Cerebellar nuclear complex (tissue), 1 donor: Measurements from ENCODE around the gene TBC1D22B.
"Not testable (repeated sequence)": the region's sequence is repeated elsewhere in the genome, so short reads cannot be mapped to it uniquely, and the experiment has no call there.

Source experiments
- DNase-seq, 2 experiments: peaks; one replicate each; lab custom pipeline; 2025; lab: John Stamatoyannopoulos, UW

The TBC1D22B gene

GRCh38 chr6:37265860-37266259, 8.3 kb downstream of the TBC1D22B start:
- no peak for DNase-seq

GRCh38 chr6:37269105-37269504, 11.5 kb downstream of the TBC1D22B start:
- no peak for DNase-seq

DNA sequence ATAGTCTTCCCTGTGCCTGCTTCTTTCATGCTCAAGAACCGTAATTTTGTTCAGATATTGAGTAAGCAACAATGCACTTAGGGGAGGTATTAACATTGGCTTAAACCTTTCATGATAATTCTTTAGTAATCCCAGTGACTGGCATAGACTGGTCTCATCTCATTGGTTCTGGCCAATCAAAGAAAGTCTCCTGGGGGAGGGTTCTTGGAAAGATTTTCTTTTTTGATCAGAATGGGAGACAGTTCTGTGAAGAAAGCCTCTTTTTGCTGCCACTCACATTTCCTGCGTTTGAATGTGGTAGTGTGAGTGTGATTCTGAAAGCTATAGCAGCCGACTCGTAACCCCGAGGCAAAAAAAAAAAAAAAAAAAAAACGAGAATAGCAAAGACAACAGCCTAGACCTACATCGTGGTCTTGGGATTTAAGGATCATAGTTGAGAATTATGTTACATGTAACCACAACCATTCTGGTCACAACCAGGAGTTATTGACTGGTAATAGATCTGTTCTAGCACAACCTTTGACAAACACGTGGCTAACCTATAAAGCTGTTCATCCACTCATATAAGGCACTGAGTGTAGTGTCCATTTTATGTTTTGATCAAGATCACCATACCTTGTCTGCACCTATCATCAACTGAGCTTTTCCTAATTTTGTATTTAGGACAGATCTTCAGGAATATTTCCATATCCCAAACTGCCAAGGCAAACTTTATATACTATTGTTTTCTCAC, 15.4 kb downstream of the TBC1D22B start:
- DNase-seq, result no peak

DNA sequence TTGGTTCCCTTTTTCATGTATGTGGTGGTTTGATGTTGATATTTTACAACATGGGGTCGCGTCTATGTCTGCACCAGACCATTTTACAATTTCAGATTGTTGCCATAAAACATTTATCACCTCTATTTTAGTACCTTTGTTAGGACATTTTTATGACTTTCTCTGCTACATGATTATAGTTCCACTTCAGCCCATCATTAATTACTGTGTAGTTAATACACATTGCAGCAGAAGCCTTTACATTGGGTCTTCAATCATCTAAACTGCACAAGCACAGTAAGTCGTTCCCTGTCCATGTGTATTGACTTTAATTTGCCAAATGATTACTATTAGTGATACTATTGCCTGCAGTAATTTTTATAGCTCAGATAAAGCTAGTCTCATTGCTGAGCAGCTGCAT, 16.1 kb downstream of the TBC1D22B start:
- DNase-seq, result no peak

DNA sequence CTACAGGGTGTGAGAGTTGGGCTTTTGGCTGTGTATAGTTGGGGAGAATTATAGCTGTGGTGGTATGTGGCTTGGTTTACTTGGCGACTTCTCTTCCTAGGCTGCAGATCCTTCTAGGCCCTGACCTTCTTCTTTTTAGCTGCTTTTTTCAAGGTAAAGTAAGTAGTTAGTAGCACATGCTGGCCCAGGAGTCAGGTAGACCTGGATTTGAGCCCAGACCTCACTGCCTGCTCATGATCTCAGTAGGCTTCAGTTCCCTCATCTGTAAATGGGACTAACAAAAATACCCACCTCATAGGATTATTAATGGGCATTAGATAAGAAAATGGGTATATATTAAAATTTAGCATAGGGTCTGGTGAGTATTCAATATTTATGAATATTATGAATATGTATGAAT, 17.8 kb downstream of the TBC1D22B start:
- DNase-seq, result no peak

- no peak for DNase-seq
Observed at GRCh38 chr6:37277001-37277409, 19.4 kb downstream of the TBC1D22B start.

GRCh38 chr6:37279366-37280134, 22.0 kb downstream of the TBC1D22B start:
- no peak for DNase-seq

DNA sequence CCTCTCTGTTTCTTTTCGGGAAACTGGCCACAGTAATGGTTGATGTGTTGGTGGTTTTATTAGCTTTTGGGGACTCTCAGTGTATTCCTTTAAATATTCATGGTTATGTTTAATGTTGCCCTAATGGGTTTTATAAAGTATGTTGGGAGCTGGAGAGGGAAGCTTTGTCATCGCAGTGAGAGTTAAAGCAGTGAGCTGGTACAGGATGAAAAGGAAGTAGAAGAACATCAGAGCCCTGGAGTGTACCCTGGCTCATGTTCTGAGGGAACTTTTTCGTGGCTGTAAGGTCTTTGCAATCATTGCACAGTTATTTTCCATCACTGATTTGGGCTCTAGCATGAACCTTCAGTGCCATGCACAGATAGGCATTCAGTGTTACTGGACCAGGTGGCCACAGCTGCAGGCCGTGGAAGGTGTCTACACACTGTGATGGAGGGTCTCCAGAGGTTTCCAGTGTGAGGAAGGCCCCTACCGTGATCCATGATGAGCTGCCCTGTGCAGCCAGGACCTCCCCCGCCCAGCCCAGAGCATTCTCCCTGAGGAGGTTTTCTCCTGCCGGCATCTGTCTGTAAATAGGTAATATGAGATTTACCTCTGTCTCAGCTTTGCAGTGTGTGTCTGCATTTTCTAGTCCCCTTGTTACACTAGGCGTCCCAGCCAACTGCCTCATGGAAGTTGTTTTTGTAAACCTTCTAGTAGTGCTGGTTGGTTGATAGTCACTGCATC, 22.8 kb downstream of the TBC1D22B start:
- no peak for DNase-seq

GRCh38 chr6:37282371-37282770, 24.8 kb downstream of the TBC1D22B start:
- DNase-seq, result no peak

- no peak for DNase-seq
Observed at GRCh38 chr6:37283268-37283667, 25.7 kb downstream of the TBC1D22B start.

DNA sequence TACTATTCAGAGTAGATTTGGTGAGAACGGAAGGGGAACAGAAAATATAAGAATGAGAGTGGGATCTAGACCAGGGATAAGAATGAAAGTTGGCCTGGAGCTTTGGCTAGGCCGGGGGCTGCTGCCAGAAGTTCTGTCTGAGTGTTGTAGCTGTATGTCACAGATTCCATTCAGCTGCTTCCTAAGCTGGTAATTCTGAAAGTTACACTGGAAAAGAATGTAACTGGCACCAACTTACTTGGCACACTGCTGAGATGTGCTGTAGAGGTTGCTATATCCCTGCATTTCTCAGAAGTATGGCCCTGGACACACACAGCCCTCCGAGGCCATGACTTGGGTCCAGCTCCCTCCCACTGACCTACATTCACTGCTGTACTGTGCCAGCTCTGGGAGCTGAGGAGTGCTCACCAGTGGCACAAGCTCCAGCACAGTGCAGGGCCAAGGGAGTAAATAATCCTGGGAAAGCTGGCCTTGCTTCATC, 26.1 kb downstream of the TBC1D22B start:
- peak; percentile 38 to 69 for DNase-seq

DNA sequence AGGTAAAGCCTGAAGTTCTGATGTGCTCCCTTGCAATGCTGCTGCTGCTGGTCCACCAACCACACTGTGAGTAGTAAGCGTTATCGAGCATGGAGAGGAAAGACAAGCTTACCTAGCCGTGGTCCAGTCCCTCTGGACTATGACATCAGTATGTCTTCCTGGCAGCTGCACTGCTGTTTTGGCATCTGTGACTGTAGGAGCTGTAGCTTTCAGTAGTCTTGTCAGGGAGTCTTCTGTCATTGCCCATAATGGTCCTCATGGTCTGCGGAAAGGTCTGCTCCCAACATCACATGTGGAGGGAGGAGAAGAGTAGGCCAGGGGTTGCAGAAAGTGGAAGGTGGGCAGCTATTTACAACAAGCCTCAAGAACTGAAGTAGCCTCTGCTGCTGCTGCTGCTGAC, 27.2 kb downstream of the TBC1D22B start:
- no peak for DNase-seq

DNA sequence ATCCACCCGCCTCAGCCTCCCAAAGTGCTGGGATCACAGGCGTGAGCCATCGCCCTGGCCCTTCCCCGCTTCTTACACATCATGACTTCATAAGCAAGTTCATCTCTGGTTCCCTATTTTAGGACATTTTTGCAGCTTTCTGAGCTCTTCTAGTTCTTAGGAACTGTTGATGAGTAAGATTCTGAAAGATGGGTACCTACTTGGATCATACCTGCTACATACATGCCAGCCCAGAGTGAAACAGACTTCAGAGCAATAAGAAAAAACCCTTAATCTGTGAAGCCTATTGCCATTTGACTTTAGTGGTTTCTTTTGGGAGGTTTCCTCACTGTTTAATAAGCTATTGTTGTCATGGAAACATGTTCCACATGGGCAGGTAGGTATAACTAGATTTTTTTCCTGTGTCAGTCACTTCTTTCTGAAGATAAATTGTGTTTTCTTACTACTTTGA, 28.3 kb downstream of the TBC1D22B start:
- no peak for DNase-seq

GRCh38 chr6:37287519-37288157, 30.1 kb downstream of the TBC1D22B start:
- DNase-seq, result no peak

DNA sequence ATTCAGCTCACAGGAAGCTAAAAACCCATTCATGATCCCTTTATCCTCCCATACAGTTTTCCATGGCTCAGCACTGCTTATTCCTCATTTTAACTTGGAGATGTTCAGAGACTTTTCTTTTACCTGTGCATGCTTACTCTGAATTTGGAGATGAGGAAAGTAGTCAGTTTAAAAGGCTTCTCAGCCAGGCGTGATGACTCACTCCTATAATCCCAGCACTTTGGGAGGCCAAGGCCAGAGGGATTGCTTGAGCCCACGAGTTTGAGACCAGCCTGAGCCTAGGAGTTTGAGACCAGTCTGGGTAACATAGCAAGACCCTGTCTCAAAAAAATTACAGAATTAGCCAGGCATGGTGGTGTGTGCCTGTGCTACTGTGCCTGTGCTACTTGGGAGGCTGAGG, 30.7 kb downstream of the TBC1D22B start:
- DNase-seq, result no peak

DNA sequence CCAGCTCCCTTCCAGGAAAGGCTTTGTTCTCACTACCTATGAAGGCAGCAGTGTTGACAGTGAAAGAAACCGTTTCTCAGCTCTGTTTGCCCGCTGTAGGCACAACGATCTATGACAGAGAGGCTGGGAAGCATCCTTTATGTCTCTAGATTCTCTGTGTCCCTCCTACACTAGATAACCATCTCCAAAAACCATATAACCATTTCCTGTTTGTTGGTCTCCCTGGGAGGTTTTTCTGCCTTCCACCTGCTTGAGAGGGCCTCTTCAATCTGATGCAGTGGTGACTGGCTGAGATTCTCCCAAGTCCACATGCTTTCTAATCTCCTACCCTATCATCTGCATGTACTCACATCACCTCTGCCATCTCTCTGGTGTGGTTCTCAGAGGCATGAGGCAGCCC, 32.4 kb downstream of the TBC1D22B start:
- DNase-seq, result no peak

GRCh38 chr6:37293426-37293825, 35.9 kb downstream of the TBC1D22B start:
- DNase-seq, result no peak

DNA sequence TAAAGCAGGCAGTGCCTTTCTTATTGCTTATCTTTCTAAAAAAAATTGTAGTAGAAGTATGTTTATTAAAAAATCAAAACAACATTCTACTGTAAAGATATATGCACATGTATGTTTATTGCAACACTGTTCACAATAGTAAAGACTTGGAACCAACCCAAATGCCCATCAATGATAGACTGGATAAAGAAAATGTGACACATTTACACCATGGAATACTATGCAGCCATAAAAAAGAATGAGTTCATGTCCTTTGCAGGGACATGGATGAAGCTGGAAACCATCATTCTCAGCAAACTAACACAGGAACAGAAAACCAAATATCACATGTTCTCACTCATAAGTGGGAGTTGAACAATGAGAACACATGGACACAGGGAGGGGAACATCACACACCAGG, 40.1 kb downstream of the TBC1D22B start:
- not testable (repeated sequence) for DNase-seq

DNA sequence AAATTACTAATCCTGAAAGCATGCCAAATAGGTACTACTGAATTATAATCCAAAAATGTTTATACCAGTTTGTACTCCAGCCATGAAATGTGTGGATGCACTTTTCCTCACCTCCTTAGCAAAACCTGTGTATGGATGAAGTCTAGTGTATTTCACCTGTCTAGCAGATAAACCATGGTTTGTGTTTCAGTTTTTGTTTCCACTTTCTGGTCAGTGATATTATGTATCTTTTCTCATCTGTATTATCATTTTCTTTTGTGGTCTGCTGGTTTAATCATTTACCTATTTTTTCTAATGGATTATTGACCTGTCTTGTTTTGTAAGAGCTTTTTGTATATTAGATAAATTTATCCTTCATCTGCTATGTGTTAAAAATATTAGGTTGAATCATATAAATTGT, 41.4 kb downstream of the TBC1D22B start:
- DNase-seq, result no peak

GRCh38 chr6:37299990-37300389, 42.4 kb downstream of the TBC1D22B start:
- DNase-seq, result no peak

DNA sequence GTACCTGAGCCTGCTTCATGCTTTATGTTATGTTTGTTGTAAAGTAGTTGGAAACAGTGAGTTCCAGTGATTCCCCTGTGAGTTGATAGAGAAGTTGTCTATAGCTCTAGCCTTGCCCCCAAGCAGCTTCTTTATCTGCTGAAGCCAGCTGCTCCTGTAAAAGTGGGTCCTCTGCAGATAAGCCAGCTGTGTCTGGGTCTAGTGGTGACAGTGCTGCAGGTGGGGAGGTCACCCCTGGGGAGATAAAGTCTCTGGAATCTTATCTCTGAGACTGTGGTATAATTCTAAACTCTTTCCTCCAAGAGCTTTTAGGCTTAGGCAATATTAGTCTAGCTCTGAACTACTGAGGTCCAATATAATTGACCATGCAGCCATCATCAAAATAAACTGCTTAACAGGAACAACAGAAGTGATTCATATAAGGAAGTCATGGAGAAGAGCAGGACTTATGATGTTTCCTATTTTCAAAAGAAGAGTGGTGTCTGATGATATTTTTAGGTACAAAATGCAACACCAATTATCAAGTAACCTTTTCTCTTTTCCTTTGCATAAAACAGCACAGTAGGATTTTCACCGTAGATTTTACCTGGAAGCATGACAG, 44.6 kb downstream of the TBC1D22B start:
- DNase-seq, result no peak
